MV-4-11 (cell line): ENCODE results near the gene SUV39H1.

Experiments
- DNase-seq: peaks from one replicate; lab custom pipeline; 2025; lab: John Stamatoyannopoulos, UW

Gene SUV39H1

GRCh38 chrX:48713847-48714246, 17.3 kb downstream of the SUV39H1 start:
- DNase-seq, result no peak

DNA sequence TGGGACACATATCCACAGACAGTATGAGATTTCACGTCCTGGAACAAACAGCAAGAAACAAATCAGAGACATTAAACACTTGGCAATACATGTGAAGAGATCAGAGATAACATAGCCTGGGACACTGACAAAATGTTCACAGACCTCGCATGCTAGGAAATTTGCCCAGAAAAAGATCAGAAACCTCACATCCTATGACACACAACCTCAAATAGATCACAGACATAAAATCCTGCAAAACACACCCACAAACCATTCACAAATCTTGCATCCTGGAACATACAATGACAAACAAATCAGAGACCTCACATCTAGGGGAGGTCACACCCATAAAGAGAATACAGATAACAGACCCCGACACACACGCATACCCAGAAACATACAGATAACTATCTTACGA, 18.0 kb downstream of the SUV39H1 start:
- DNase-seq, result no peak

DNA sequence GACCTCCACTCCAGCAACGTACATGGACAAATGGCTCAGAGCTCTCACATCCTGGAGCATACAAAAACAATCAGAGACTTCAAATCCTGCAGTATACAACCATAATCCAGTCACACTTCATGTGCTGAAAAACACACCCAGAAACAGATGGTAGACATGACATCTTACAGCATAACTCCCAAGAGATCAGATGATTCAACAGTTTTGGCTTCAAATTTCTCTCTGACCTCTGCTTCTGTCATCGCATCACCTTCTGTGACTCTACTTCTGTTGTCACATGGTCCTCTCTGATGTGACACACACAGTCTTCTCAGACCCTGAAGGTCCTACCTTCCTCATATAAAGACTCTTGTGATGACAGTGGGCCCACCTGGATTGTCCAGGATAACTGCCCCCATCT, 18.5 kb downstream of the SUV39H1 start:
- no peak for DNase-seq

- DNase-seq, result no peak
These were observed 19.5 kb downstream of the SUV39H1 start for GRCh38 chrX:48715876-48716502.

- DNase-seq, result no peak
These were observed 23.4 kb downstream of the SUV39H1 start for GRCh38 chrX:48719958-48720357.

GRCh38 chrX:48720577-48721250, 24.2 kb downstream of the SUV39H1 start:
- no peak for DNase-seq

DNA sequence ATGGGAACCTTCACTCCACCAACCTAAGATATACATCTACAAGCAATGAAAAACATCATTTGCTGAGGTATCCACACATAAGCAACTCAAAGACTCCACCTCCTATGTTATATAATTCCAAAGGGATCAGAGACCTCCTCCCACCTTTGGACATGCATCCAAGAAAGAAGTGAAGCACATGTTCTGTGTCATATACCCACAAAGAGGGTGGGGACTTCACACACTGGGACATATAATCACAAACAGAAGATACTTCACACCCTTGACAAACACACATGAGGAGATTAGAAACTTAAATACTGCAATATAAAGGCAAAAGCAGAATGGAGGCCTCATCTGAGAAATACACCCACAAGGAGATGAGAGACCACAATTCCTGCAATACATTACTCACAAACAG, 25.4 kb downstream of the SUV39H1 start:
- DNase-seq, result no peak

- no peak for DNase-seq
These were observed 30.1 kb downstream of the SUV39H1 start for GRCh38 chrX:48726596-48726995.

DNA sequence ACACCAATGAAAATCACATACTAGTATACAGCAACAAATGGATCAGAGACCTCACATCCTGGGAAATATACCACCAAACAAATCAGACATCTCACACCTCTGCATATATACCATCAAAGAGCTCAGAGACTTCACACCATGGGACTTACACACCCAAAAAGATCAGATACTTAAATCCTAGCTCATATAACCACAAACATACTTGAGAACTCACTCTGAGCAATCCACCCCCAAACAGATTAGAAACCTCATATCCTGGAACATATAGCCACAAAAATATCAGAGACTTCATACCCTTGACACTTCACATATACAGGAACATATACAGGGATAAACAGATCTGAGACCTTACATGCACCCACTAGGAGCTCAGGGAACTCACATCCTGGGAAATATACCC, 32.1 kb downstream of the SUV39H1 start:
- DNase-seq, result no peak

- DNase-seq, result no peak
These were observed 39.8 kb downstream of the SUV39H1 start for GRCh38 chrX:48736303-48736702.

DNA sequence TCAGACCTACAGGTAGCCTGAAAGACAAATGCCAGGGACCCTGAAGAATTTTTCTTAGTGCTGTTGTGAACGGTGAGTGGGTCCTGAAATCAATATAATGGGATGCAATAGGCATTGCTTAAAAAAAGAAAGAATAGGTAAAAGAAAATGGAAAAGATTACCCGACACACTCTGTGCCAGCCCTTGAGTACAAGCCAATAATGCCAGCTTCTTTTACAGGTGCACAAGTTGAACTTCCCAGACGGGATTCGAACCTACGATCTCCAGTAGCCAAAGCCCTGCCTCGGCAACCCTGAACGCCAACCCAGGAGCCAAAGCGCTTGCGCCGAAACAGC, 40.3 kb downstream of the SUV39H1 start:
- DNase-seq, result no peak

DNA sequence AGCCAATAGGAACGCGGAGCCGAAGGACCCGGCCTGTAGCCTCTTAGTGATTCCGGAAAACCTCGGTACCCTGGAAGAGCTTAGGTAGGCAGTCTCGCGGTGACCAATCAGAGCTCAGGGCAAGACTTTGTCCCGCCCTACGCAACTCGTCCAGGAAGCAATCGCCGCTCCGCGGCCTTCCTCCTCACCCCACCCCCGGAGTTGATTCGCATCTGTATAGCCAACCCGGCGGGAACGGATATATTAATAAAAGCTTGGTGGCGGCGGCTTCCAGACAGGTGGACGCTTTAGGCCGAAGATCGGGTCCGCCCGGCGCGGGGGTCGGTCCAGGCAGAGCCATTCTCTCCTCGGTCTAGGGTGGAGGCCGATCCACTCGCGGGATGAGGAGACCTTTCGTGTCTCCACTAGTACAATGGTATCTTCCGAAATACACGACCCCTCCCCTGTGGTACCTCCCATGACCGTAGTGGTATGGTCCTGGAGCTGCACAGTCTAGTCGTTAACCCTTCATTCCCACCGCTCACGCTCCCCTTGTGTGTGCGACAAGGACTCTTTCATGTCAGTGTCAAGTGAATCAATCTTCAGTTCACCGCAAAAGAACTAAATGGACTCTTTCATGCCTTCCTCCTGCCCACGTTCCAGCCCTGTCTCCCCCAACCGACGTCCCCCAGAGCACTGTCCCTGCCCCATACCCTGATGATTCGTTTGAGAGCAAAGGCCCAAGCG, 40.8 kb downstream of the SUV39H1 start:
- DNase-seq, result peak; percentile 97

- no peak for DNase-seq
These were observed 41.4 kb downstream of the SUV39H1 start for GRCh38 chrX:48737940-48738339.

DNA sequence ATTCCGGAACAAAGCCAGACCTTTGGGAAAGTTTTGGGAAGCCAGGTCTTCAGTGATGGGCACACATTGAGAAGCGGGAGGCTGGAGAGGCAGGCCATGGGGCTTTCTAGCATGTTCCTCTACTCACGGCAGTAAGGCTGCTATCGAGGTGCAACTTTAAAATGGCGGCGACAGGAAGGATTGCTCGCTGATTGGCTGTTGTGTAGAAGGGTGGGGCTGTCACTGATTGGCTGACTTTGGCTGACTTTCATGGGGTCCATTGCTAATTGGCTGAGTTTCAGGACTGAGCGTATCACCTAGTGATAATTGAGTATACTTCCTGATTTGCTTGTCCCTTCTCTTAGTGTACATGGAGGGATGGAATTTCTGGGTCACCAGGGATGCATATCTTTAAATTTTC, 45.3 kb downstream of the SUV39H1 start:
- DNase-seq, result no peak

DNA sequence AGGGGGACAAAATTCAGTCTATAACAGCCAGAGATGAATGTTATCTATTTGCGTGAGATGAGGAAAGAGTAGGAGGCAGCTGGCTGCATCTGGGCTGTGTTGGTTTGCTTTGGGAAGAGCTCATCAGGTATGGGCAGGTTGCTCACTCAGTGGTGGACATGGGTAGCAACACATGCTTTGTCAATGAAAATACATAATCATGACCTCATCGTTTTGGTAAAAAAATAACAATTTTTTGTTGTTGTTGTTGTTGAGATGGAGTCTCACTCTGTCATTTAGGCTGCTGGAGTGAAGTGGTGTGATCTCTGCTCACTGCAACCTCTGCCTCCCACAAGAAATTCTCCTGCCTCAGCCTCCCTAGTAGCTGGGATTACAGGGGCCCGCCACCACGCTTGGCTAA, 48.7 kb downstream of the SUV39H1 start:
- no peak for DNase-seq

DNA sequence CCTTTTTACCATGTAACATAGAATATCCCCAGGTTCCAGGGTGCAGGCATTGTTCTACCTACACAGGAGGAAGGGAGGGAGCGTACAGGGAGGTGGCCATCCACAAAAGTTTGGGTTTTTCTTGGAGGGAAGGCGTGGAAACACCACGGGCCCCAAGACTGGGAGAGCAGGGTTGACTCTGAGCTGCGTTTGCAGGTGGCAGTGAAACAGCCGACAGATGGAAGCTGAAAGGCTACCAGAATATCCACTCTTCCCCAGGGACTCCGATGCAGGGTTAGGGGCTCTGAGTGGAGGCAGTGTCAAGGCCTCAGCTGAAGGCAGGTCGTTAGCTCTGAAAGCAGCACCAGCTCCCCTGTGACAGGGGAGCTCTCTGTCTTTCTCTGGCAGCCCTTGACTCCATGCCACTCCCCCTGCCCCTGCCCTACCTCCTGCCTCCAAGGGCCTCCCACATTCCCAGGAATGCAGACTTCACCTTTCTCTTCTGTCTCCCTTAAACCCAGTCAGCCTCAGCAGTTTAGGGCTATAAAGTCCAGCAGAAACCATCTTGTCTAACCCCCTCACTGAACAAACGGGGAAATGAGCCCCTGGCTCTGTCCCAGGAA, 51.0 kb downstream of the SUV39H1 start:
- DNase-seq, result no peak

DNA sequence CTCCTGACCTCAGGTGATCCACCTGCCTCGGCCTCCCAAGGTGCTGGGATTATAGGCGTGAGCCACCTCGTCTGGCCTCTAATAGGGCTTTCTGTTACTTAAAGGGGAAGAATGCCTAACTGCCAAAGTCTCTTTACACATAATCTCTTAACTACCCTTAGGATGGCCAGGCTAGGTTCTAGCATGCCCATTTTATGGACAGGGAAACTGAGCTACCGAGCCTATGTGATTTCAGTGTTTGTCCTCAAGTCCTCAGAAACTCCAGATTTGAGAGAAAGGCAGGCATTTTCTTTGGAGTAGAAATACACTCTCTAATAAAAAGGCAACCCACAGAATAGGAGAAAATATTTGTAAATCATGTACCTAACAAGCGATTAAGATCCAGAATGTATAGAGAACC, 52.6 kb downstream of the SUV39H1 start:
- DNase-seq, result no peak

DNA sequence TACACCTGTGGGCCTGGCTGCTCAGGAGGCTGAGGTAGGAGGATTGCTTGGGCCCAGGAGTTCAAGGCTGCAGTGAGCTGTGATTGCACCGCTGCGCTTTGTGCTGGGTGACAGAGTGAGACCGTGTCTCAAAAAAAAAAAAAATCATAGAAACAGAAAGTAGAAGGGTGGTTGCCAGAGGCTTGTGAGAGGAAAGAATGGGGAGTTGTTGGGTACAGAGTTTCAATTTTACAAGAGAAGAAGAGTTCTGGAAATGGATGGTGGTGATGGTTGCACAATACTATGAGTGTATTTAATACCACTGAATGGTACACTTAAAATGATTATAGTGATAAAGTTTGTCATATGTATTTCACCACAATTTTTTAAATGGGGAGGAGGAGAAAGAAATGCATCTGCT, 54.8 kb downstream of the SUV39H1 start:
- peak; percentile 83 for DNase-seq

DNA sequence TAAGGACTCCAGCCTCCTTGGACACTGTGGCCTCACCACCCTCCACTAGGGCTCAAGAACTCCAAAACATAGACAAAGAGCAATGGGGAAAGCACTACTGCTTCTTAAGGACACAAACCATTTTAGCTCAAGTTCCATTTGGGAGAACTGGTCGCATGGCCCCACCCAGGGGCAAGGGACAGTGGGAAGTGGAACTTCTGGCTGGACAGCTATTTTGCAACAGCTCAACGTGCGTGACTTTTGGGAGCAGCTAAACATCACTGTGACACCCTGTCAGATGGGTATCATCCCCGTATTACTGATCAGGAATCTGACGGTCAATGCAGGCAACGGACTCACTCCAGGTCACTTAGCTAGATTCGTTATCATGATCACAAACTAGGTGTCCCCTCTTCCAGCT, 56.0 kb downstream of the SUV39H1 start:
- peak; percentile 9 for DNase-seq

DNA sequence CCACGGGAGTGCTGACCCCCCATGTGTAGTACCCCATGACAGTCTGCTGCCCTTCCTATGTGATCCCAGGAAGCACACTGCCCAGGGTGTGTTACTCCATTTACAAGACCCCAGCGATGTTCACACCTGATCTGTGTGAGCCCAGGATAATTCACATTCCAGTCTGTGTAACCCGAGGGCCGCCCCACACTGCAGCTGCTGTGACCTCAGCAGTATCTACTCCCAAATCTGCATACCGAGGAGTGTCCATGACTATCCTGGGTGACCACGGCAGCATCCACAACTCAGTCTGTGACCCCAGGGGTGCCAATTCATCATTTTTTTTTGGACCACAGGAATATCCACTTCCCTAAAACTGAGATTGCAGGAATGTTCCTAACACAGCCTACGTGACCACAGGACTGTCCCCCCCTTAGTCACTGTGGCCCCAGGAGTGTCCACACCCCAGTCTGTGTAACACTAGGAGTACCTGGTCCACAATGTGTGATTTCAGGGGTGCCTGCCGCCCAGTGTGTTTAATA, 57.2 kb downstream of the SUV39H1 start:
- peak; percentile 20 for DNase-seq

- DNase-seq, result no peak
These were observed 57.7 kb downstream of the SUV39H1 start for GRCh38 chrX:48754238-48754637.
